ENCODE data around the gene NOL4L. TPM values are rescaled to one million over a fixed set of nuclear protein-coding genes. Genes with fewer than 3 reads are reported as not detected.

The NOL4L gene
- polyA plus RNA-seq, 3 donors: 54.3 to 63.2 (median 61.8) TPM

DNA sequence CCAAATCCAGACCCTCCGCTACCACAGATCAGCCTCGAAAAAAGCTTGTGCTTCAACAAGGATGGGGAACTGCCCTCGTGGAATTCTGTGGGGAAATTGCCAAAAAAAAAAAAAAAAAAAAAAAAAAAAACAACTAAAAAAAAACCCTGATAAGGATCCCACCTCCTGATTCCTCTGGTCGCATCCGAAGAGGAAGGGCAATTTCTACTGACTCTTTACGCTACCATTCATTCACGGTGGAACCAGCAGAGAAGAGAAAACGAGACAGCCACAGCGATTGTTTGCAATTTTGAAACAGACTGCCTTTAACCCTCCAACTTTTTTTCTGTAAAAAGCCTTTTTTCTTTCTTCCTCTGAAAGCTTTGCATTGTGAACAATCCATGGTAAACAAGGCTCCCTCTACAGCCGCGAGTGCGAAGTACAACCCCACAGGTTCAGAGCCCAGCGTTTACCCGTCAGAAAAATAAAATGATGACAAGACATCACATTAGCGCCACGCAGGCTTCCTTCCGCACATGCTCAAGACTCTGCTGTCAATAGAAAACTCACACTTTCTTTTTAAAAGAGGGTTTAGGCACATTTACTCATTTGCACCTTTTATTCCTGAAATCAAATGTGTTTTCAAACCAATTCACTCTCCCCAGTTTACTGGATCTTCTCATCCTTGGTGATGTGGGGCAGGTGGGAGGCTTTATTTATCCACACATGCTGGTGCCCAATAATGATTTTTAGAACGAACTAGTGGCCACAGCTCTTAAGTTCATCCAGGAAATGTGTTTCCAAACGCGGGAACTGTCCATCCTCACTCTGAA is 100.0 kb downstream of the NOL4L start:
- DNase-seq: peak; percentile 84

DNA sequence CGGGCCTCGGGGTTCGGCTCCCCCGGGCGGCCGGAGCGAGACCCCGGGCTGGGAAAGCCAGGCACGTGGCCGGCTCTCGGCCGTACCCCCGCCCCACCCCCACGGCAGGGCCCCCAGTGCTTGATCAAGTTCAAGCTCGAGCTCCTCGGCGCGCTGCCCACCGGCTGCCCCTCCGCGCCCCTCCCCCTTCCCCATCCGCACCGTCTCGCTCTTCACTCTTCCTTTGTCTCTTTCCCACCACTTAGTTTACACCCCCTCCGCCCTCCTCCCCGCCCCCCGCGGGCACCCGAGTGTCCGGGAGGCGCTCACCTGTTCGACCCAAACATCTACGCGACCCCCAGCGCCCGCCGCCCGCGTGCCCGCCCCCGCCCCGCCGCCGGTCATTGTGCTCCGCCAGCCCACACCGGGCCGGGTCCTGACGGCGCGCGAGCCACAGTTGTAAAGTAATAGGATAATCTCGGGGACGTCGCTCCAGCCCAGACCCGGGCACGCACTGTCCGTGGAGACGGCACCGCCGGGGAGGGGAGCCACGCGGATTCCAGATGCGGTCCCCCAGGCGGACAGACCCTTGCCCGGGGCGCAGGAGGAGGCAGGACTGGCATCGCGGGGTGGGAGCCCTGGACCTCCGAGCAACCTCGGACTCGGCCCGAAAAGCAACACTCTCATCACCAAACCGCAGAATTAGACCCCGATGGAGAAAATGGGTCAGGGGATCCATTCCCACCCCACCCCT is 100.7 kb downstream of the NOL4L start:
- no peak for DNase-seq

DNA sequence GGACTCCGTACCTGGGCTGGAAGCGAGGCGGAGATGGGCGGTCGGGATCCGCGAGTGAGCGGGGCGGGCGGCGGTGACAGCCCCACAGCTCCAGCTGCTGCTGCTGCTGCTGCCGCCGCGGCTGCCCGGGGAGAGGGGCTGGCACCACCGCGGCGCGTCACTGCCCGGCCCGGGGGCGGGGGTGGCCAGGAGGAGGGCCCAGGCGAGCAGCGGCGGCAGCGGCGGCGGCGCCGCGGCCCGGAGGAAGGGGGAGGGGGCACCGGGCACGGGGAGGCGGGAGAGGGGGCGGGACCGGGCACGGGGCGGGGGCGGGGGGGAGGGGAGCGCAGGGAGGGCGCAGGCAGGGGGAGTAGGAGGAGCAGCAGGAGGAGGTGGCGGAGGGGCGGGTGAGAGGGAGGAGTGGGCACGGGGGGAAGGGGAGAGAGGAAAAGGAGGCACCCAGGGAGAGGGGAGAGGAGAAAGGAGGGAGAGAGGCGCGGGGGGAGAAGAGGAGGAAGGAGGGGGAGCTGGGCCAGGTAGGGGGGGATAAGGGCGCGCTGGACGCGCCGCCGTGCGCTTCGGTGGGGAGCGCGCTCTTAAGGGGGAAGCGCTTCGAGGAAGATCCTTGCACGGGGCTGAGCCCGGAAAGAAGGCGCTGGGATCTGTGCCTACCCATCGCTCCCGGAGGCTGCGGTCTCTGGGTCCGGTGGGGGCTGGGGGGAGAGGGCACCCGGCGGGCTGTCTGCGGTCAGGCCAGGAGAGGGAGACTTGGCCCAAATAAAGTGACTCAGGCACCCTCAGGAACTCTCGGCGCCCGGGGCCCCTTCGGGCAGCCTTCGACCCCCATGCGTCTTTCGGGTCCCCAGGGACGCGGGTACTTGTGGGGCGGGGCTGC is 101.5 kb downstream of the NOL4L start:
- peak; percentile 92 for DNase-seq

DNA sequence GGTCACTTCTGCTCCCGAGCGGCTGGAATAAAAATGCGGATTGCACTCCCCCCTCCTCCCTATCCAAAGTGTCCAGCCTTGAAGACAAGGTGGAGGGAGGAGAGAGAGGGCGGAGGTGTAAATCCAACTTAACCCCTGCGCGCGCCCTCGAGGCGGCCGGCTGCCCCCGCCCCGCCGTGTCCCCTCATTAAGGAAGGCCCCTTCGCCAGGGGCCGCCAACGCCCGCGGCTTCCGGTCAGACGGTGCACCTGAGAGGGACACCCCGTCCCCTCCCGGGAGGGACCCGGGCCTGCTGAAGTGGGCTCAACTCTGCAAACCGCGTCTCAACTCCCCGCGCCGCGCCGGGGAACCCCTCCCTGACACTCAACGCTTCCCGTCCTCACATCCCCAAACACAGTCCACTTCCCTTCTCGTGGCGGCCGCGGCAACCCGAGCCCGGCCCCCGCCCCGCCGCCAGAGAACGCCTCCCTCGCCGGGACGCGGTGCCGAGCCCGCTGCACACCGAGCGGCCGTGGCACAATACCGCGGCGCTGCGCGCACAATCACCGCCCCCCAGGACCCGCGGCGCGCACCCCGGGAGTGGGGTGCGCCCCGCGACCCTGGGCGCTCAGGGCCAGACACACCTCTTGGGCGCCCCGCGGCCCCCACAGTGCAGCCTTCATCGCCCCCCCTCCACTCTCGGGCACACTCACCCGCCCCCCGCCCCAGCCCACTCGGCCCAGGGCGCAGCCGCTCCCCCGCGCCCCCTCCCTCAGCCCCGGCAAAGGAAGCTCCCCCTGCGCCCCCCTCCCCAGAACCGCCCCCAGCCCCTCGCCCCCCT is 102.5 kb downstream of the NOL4L start:
- no peak for DNase-seq

DNA sequence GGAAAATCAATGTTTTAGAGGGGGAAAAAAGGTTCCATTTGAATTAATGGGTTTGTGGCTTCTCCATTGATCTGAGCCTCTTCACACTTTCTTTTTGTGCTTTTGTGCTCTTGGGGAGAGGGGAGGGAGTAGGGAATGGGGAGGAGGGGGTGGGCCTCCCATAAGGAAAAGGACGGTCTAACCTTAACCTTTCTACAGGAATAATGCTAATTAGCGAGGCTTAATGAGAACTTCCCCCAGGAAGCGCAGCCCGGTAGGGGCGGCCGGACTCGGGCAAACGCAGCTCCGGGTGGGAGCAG is 103.0 kb downstream of the NOL4L start:
- no peak for DNase-seq

DNA sequence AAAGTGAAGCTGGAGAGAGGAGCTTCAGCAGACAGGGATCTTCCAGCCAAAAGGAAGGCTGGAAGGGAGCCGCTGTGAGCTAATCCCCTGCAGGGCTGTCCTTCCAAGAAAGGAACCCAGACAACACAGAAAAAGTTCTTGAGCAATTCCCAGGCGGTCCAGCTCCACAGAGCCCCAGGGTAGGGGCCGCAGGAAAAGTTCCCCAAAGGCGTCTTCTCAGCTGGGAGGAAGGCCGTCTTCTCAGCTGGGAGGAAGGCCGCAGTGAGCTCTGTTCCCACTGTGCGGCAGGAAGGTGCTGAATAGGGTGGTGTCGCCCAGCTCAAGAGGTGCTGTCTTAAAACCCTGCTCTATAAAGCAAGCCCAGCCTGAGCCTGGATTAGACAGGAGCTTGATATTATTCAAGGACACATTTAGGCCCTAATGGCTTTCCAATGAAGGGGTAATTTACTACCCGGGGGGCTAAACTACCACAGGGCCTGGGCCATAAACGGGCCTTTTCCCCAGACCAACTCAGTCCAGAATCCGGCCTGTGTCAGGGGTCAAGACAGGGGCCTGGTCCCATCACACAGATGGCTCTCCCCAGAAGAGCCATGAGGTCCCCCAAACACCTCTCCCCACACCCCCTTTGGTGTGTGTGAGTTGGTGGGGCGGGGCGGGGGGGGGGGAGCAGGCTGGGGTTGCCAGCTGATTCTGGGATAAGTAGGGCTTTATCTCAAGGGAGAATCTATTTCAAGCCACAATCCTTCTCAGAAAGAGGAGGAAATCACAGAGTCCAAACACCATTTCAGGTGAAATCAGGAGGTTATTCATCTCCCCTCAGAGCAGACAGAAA is 103.6 kb downstream of the NOL4L start:
- no peak for DNase-seq

DNA sequence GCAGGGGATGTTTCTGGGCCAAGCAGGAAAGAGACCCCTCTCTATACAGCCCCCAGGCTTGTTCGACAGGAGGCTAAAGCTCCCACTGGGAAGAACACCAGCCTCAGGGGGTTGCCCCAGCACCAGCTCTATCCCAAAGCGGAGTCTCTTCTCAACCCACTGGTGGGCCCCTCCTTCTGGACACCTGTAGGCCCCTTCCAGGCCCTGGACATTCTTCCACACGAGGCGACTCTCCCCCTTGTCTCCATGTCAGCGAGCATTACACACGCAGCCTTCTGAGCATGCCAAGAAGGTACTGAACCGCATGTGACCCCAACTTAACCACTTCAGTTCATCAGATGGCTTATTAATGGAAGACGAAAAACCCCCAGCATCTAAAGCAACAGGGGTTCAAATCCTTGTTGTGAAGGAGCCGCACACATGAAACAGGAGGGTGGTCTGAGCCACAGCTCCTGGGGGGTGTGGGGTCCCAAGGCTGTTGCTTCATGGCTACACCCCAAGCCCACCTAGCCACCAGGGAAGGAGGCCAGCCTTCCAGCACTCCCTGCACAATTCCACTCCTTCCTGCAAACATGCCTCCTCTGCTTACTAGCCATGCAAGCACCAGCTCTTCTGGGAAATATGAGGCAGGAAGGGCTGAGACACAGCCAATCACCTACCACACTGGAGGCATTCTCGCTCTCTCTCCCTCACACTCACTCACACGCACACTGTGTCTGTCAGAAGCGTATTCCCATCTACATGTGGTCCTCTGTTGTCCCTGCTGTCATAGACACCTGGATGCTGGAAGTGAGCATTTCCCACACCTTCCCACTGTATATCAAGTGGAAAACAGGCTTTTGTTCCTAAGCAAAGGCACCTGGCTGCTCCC is 104.5 kb downstream of the NOL4L start:
- DNase-seq: no peak

DNA sequence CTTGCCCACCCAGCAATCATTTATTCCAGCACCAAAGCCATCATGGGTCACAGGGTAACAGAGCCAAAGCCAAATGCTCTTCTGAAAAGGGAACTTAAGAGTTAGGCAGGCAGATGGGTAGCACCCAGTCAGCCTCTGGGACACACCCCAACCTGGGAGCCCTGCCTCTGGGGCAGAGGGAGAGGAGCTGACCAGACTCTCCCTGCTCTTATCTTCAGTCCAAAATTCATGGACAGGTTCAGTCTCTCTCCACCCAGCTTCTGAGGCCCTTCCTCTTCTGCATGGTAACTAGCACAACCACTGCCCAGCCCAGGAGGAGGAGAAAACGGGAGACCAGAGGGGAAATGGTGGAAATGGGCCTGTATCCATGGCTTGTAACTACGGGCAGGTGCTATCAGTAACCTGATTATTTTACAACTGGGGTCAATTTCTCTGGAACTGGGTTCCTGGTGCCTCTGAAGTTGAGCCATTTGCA is 105.4 kb downstream of the NOL4L start:
- no peak for DNase-seq

DNA sequence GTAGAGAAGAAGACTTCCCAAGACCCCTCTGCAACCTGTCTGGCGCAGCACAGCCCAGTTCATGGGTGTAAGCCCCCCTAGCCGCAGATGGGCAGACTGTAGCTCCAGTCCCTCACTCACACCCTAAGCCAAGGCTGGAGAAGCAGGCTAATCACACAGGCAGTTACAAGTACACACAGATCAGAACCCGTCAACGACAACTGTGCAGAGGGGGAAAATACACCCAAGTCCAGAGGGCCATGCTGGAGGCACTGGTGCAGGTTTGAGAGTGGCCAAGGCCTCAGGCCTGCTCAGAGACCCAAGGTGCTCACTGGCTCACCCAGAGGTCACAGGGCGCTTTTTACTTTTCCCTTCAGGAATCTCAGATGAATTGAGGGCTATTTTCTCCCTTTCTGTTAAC is 106.1 kb downstream of the NOL4L start:
- DNase-seq: no peak

DNA sequence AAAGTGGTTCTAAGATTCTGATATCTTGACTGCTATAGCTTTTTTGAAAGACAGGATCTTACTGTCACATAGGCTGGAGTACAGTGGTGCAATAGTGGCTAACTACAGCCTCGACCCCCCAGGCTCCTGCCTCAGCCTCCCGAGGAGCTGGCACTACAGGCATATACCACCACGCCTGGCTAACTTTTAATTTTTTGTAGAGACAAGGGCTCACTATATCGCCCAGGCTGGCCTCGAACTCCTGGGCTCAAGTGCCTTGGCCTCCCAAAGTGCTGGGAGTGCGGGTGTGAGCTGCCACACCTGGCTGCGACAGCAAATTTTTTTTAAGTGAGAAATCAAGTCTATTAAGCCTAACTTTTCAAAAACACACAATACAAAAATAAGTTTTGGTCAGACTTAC is 106.6 kb downstream of the NOL4L start:
- DNase-seq: no peak

DNA sequence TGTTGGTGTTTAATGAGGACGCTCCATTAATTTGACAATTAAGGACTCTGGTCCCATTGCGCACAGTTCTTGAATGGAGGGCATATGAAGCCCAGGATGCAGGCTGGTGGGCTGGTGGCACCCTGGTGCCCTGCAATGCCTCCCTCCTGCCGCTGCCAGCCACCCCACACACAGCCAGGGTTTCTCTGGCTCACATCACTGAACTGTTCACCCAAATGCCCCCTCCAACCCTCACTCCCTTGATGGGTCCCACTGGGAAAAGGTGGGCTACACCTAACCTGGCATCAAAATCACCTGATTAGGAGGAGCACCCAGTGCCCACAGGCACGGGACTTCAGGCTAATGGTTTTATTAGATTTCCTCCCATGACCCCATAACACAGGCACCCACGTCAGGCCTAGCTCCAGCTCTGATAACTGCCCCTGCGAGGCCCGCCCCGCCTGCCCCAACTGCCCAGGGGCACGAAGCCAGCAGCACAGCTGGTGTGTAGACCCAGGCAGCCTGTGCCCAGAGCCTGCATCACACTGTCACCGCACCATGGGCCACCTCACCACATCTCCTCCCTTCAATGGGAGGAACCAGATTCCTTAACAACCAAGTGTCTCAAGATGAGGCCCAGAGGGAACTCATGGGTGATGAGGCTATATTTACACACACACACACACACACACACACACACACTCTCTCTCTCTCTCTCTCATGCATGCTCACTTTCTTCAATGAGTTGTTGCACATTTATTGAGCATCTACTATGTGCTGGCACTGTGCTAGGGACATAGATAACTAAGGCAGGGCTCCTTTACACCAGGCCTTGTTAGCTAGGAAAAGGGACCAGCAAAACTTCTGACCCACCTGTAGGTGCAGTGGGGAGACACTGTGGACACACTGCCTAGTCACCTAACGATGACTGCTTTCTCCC is 107.3 kb downstream of the NOL4L start:
- DNase-seq: no peak

DNA sequence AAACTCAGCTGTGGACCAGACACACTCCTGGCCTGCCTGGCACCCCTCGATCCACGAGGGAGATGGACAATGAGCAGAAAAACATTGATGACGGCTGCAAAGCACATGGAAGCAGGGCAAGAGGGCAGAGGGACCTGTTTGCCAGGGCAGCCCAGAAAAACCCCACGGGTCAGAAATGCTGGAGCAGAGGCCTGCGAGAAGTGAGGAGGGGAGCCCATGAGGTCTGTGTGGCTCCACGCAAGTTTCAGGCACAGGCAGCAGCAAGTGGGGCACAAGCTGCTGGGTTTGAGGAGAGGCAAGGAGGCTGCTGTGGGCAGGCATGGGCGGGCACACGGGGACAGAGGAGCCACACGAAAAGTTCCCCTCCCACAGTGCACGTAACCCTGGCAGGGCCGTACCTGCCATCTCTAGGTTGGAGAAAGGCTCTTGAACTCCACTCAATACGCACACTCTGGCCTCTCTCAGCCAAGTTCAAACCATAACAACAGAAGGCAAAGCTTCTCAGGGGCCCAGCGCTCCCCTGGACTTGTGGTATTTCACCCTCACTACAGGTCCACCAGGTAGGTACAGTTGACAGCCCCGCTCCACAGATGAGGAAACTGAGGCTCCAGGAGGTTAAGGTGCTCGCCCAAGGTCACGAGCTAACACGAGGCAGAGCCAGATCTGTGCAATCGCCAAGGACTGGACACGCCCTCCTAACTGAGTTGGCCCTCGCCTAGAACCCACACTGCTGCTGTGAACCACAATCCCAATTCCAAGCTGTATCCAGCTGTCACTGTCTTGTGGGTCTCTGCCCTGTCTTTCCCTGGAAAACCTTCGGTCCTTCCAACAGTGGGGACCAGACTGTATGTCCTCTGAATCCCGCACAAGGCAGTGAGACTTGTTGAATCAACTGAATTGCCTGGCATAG is 108.2 kb downstream of the NOL4L start:
- DNase-seq: no peak

DNA sequence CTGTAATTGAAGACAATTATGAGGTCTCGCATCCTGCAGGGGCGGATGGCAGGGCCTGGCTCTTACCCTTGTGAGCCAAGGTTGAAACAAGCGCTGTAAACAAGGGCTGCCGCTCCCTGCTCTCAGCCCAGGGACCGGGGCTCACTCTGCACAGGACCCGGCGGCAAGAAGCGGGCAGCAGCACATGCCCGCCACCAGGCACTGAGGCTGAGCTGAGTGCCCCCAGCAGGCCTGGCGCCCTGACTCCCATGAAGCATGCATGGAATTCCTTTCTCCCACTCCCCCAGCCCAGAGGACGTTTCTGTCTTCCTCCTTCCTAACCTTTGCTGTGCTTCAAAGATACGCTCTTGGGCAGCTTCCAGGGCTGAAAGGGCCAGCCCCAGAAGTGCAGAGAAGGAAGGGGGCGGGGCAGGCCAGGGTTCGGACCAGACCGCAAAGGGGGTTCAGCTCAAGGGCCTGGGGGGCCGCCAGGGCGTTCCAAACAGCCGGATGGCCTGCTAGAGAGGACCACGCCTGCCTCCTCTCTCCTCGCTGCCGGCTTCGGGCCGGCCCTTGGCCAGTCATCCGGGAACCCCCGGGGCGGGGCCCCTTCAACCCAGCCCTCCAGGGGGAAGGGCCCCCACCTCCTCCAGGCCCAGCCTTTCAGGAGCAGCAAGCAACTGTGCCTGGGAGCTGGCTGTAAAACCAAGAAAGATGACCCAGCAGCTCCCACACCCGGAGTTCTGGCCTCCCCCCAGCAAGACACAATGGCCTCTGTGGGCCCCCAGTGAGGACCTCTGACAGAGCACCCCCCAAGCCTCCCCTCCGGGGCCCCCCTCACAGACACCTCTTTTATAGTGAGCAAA is 109.9 kb downstream of the NOL4L start:
- DNase-seq: peak; percentile 94

DNA sequence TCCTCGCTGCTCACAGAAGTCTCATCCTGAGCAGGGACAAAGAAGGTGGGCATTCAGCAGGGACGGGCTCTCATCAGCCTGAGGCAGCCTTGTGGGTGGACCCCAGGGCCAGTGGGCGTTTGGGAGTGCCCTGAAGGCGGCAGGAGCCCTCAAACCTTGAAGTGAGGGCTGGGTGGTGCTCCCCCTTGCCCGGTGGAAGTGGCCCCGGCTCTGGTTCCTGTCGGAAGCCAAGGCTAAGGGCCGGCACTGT is 110.5 kb downstream of the NOL4L start:
- DNase-seq: no peak

DNA sequence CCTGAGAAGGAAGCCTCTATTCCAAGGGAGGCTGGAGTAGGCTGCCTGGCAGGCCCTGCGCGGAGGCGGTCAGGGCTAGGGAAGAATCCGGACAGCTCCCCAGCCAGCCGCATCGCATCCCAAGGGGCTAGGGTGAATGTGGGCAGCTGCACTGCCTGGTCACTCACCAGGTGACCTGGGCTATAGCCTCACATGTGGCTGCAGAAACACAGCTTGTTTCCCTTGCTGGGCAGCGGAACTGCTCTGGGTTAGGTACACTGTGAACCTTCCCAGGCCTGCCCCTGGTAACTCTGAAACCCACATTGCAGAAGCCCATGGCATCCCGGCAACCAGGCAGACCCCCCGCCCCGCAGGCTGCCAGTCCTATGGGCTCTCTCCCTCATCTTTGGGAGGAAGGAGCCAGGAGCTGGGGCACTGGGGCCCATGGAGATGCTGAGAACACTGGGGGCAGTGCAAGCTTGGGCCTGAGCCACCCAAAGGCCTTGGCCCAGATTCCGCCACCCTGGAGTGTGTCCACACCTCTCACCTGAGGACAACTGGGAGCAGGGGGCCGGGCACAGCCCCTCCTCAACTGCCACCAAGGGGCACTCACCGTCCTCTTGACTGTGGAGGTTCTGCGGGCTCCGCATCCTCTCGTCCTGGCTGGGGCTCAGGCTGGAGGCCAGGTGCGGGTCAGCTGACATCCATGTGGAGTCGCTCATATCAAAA is 111.0 kb downstream of the NOL4L start:
- no peak for DNase-seq

All from renal pelvis (tissue), 4 donors.